ENCODE data around the gene CHST14.
A peak's percentile ranks its signal among the peaks of the same experiment; 100 is the strongest.

CHST14 gene

DNA sequence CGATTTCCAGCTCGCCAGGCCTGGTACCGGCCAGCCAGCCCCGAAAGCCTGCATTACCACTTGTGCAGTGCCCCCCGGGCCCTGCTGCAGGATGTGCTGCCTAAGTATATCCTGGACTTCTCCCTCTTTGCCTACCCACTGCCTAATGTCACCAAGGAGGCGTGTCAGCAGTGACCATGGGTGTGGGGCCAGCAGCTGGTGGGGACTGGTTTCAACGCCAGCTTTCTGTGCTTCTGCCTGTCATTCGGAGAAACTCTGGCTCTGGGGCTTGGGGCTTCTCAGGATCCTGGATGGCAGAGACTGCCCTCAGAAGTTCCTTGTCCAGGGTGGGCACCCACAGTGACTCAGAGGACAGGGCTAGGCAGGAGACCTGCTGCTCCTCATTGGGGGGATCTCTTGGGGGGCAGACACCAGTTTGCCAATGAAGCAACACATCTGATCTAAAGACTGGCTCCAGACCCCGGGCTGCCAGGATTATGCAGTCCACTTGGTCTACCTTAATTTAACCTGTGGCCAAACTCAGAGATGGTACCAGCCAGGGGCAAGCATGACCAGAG, 1.5 kb downstream of the CHST14 start:
- no peak overlapping the region for H2BK120ac ChIP-seq (ENCODE audit: low read depth, low read length)

GRCh38 chr15:40474581-40474980, 3.8 kb downstream of the CHST14 start:
- Histone ChIP-seq H4K5ac (ENCODE audit: low read length) (no peak overlapping the region), H3K9ac (ENCODE audit: low read length) (no peak overlapping the region), H3K79me2 (ENCODE audit: control insufficient read depth, insufficient read depth, low read length) (no peaks in the 10 kb centered on the region), H3K27ac (ENCODE audit: low read depth, low read length) (no peak overlapping the region), H3K79me1 (ENCODE audit: low read length) (peaks cover 2% of the 10 kb centered on the region), H2BK120ac (ENCODE audit: low read depth, low read length) (no peak overlapping the region), H3K4ac (ENCODE audit: low read depth, low read length) (no peak overlapping the region), H3K56ac (ENCODE audit: low read length) (no peak overlapping the region), H3K4me3 (ENCODE audit: low read length) (no peak overlapping the region), H3K23ac (ENCODE audit: low read length) (no peak overlapping the region), H2AK5ac (ENCODE audit: low read length) (no peak overlapping the region), H3K4me2 (ENCODE audit: low read length) (no peak overlapping the region), H2BK5ac (ENCODE audit: low read length) (no peak overlapping the region), H3K4me1 (ENCODE audit: control insufficient read depth, low read depth, low read length) (peaks cover 4% of the 10 kb centered on the region), H4K8ac (ENCODE audit: low read depth, low read length) (no peak overlapping the region), H2BK15ac (replicated peaks; ENCODE audit: low read depth) (no peak overlapping the region), H3K18ac (ENCODE audit: low read length) (no peak overlapping the region), H3K36me3 (ENCODE audit: control insufficient read depth, insufficient read depth, low read length) (no peaks in the 10 kb centered on the region), H3K27me3 (ENCODE audit: insufficient read depth, low read length, poor library complexity) (no peaks in the 10 kb centered on the region)
- WGBS (ENCODE audit: extremely low coverage, insufficient coverage, low lambda C conversion rate), result no CpG with 5 or more reads among the region's 8 CpGs
- no peak for DNase-seq

More for the DNA sequence above, 1.5 kb downstream of the CHST14 start:
- no peak overlapping the region for H2BK15ac ChIP-seq (replicated peaks; ENCODE audit: low read depth)
- H3K4me2 ChIP-seq (ENCODE audit: low read length), result peak overlapping the region; percentile 84
- H3K79me2 ChIP-seq (ENCODE audit: control insufficient read depth, insufficient read depth, low read length), result no peaks in the 10 kb centered on the region
- no peak overlapping the region for H3K4me3 ChIP-seq (ENCODE audit: low read length)
- H4K5ac ChIP-seq (ENCODE audit: low read length), result no peak overlapping the region
- no CpG with 5 or more reads among the region's 9 CpGs for WGBS (ENCODE audit: extremely low coverage, insufficient coverage, low lambda C conversion rate)
- peak overlapping the region; percentile 90 for H3K9ac ChIP-seq (ENCODE audit: low read length)
- H3K4ac ChIP-seq (ENCODE audit: low read depth, low read length), result no peak overlapping the region
- H3K27me3 ChIP-seq (ENCODE audit: insufficient read depth, low read length, poor library complexity), result no peaks in the 10 kb centered on the region
- H3K79me1 ChIP-seq (ENCODE audit: low read length), result peaks cover 2% of the 10 kb centered on the region
- H2BK5ac ChIP-seq (ENCODE audit: low read length), result no peak overlapping the region
- H3K27ac ChIP-seq (ENCODE audit: low read depth, low read length), result no peak overlapping the region
- H2AK5ac ChIP-seq (ENCODE audit: low read length), result no peak overlapping the region
- H3K18ac ChIP-seq (ENCODE audit: low read length), result no peak overlapping the region
- peaks cover 4% of the 10 kb centered on the region for H3K4me1 ChIP-seq (ENCODE audit: control insufficient read depth, low read depth, low read length)
- H3K23ac ChIP-seq (ENCODE audit: low read length), result no peak overlapping the region
- peak overlapping the region; percentile 95 for H3K56ac ChIP-seq (ENCODE audit: low read length)
- H4K8ac ChIP-seq (ENCODE audit: low read depth, low read length), result no peak overlapping the region
- no peak for DNase-seq
- no peaks in the 10 kb centered on the region for H3K36me3 ChIP-seq (ENCODE audit: control insufficient read depth, insufficient read depth, low read length)

GRCh38 chr15:40477642-40478327, 7.0 kb downstream of the CHST14 start:
- H3K79me1 ChIP-seq (ENCODE audit: low read length), result no peaks in the 10 kb centered on the region
- no peak overlapping the region for H3K18ac ChIP-seq (ENCODE audit: low read length)
- no peaks in the 10 kb centered on the region for H3K27me3 ChIP-seq (ENCODE audit: insufficient read depth, low read length, poor library complexity)
- no peaks in the 10 kb centered on the region for H3K79me2 ChIP-seq (ENCODE audit: control insufficient read depth, insufficient read depth, low read length)
- no peak overlapping the region for H3K27ac ChIP-seq (ENCODE audit: low read depth, low read length)
- H2BK15ac ChIP-seq (replicated peaks; ENCODE audit: low read depth), result no peak overlapping the region
- H3K4me3 ChIP-seq (ENCODE audit: low read length), result no peak overlapping the region
- H3K9ac ChIP-seq (ENCODE audit: low read length), result no peak overlapping the region
- H3K23ac ChIP-seq (ENCODE audit: low read length), result no peak overlapping the region
- H3K4ac ChIP-seq (ENCODE audit: low read depth, low read length), result no peak overlapping the region
- no peak overlapping the region for H2AK5ac ChIP-seq (ENCODE audit: low read length)
- WGBS (ENCODE audit: extremely low coverage, insufficient coverage, low lambda C conversion rate), result no CpG with 5 or more reads among the region's 5 CpGs
- H3K4me2 ChIP-seq (ENCODE audit: low read length), result no peak overlapping the region
- H3K4me1 ChIP-seq (ENCODE audit: control insufficient read depth, low read depth, low read length), result no peaks in the 10 kb centered on the region
- no peak for DNase-seq
- no peak overlapping the region for H3K56ac ChIP-seq (ENCODE audit: low read length)
- H2BK120ac ChIP-seq (ENCODE audit: low read depth, low read length), result no peak overlapping the region
- no peak overlapping the region for H2BK5ac ChIP-seq (ENCODE audit: low read length)
- no peak overlapping the region for H4K8ac ChIP-seq (ENCODE audit: low read depth, low read length)
- no peak overlapping the region for H4K5ac ChIP-seq (ENCODE audit: low read length)
- H3K36me3 ChIP-seq (ENCODE audit: control insufficient read depth, insufficient read depth, low read length), result no peaks in the 10 kb centered on the region

DNA sequence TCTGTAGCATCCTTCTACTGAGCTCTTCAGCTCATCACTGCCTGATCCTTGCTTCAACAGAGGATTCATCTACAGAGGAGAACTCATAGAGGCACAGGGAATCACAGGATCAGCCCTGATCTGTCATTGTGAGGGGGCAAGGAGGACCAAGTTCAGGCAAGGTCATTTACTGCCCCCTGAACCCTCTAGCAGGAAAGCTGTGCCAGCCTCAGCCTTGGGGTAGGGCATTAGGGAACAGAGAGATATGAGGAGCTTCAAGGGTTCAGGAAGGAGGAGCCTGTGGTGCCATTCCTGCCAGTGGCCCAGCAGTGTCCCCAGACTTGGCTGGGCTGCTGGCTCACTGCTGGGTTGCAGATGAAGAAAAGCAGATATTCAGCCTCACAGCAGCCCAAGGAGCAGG, 8.2 kb downstream of the CHST14 start:
- no peak overlapping the region for H3K18ac ChIP-seq (ENCODE audit: low read length)
- H3K4me3 ChIP-seq (ENCODE audit: low read length), result no peak overlapping the region
- H3K27ac ChIP-seq (ENCODE audit: low read depth, low read length), result no peak overlapping the region
- no peak overlapping the region for H2BK5ac ChIP-seq (ENCODE audit: low read length)
- H3K4me1 ChIP-seq (ENCODE audit: control insufficient read depth, low read depth, low read length), result no peaks in the 10 kb centered on the region
- no peak overlapping the region for H3K4me2 ChIP-seq (ENCODE audit: low read length)
- H3K4ac ChIP-seq (ENCODE audit: low read depth, low read length), result no peak overlapping the region
- no peaks in the 10 kb centered on the region for H3K36me3 ChIP-seq (ENCODE audit: control insufficient read depth, insufficient read depth, low read length)
- H3K56ac ChIP-seq (ENCODE audit: low read length), result no peak overlapping the region
- no peaks in the 10 kb centered on the region for H3K79me2 ChIP-seq (ENCODE audit: control insufficient read depth, insufficient read depth, low read length)
- no peak overlapping the region for H3K23ac ChIP-seq (ENCODE audit: low read length)
- no peak overlapping the region for H2BK15ac ChIP-seq (replicated peaks; ENCODE audit: low read depth)
- no peak overlapping the region for H4K8ac ChIP-seq (ENCODE audit: low read depth, low read length)
- DNase-seq, result no peak
- H4K5ac ChIP-seq (ENCODE audit: low read length), result no peak overlapping the region
- no peaks in the 10 kb centered on the region for H3K79me1 ChIP-seq (ENCODE audit: low read length)
- no peak overlapping the region for H2BK120ac ChIP-seq (ENCODE audit: low read depth, low read length)
- no peak overlapping the region for H2AK5ac ChIP-seq (ENCODE audit: low read length)
- no peaks in the 10 kb centered on the region for H3K27me3 ChIP-seq (ENCODE audit: insufficient read depth, low read length, poor library complexity)
- no peak overlapping the region for H3K9ac ChIP-seq (ENCODE audit: low read length)

DNA sequence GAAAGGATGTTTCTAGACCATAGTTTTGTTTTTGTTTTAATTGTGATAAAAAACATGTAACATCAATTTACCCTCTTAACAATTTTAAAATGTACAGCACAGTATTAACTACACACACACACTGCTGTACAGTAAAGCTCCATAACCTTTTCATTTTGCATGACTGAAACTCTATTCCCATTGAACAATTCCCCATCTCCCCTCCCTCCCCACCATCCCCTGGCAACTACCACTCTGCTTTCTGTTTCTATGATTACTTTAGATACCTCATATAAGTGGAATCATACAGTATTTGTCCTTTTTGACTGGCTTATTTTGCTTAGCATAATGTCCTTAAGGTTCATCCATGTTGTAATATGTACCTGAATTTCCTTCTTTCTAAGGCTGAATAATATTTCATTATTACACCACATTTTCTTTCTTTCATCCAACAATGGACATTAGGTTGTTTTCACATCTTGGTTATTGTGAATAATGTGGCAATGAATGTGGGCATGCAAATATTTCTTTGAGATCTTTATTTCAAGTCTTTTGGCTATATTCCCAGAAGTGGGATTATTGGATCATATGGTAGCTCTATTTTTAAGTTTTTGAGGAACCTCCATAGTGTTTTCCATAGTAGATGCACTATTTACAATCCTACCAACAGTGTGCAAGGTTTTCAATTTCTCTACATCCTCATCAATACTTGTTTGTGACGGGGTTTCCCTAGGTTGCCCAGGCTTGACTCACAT, 10.7 kb downstream of the CHST14 start:
- H3K36me3 ChIP-seq (ENCODE audit: control insufficient read depth, insufficient read depth, low read length), result no peaks in the 10 kb centered on the region
- no peak overlapping the region for H2BK15ac ChIP-seq (replicated peaks; ENCODE audit: low read depth)
- no peak overlapping the region for H4K5ac ChIP-seq (ENCODE audit: low read length)
- no peaks in the 10 kb centered on the region for H3K79me1 ChIP-seq (ENCODE audit: low read length)
- no peak overlapping the region for H3K4me2 ChIP-seq (ENCODE audit: low read length)
- no peak overlapping the region for H3K4me3 ChIP-seq (ENCODE audit: low read length)
- no CpG with 5 or more reads among the region's 1 CpG for WGBS (ENCODE audit: extremely low coverage, insufficient coverage, low lambda C conversion rate)
- no peak overlapping the region for H3K4ac ChIP-seq (ENCODE audit: low read depth, low read length)
- H3K23ac ChIP-seq (ENCODE audit: low read length), result no peak overlapping the region
- H2BK5ac ChIP-seq (ENCODE audit: low read length), result no peak overlapping the region
- no peaks in the 10 kb centered on the region for H3K79me2 ChIP-seq (ENCODE audit: control insufficient read depth, insufficient read depth, low read length)
- H3K4me1 ChIP-seq (ENCODE audit: control insufficient read depth, low read depth, low read length), result no peaks in the 10 kb centered on the region
- no peaks in the 10 kb centered on the region for H3K27me3 ChIP-seq (ENCODE audit: insufficient read depth, low read length, poor library complexity)
- DNase-seq, result no peak
- no peak overlapping the region for H2BK120ac ChIP-seq (ENCODE audit: low read depth, low read length)
- no peak overlapping the region for H4K8ac ChIP-seq (ENCODE audit: low read depth, low read length)
- no peak overlapping the region for H2AK5ac ChIP-seq (ENCODE audit: low read length)
- H3K18ac ChIP-seq (ENCODE audit: low read length), result no peak overlapping the region
- H3K56ac ChIP-seq (ENCODE audit: low read length), result no peak overlapping the region
- no peak overlapping the region for H3K27ac ChIP-seq (ENCODE audit: low read depth, low read length)
- no peak overlapping the region for H3K9ac ChIP-seq (ENCODE audit: low read length)
